CD4-positive, alpha-beta T cell (primary cell): ENCODE results near the gene SAXO1. TPM values are rescaled to one million over a fixed set of nuclear protein-coding genes. Genes with fewer than 3 reads are reported as not detected.

ENCODE experiments used
- ATAC-seq: fragments of 200-7000 bp; cut with Tn5 transposase; one replicate; pipeline ENCODE4 v1.10.0; 2022; ENCODE audit warnings: mild to moderate bottlenecking; ENCODE audit not compliant: poor library complexity
- CTCF ChIA-PET: fragments of 350-600 bp; sonication (Branson Sonifier 250); formaldehyde crosslinking; loops from one replicate; lab custom pipeline; 2021; ENCODE audit warnings: antibody characterized with exemption, inconsistent platforms; lab: Charles Lee
- POLR2A ChIA-PET: fragments of 350-600 bp; sonication (Branson Sonifier 250); formaldehyde crosslinking; loops from one replicate; lab custom pipeline; 2021; ENCODE audit warnings: antibody characterized with exemption, inconsistent platforms; lab: Charles Lee
- DNase-seq, 14 experiments: peaks; one replicate each; pipeline ENCODE4 v3.0.0-alpha.2; 2013 to 2020; ENCODE audit warnings: mixed read lengths in 2 of 14
- H3K27ac ChIP-seq, 2 donors: one replicate each; pipeline versions ENCODE4 v1.5.1 to v1.7.0; 2013; ENCODE audit warnings: low read length in 2 of 2, low read depth in 1 of 2, mild to moderate bottlenecking in 1 of 2
- H3K27me3 ChIP-seq, 2 experiments: 1 replicate in 1 of 2; 2 replicates in 1 of 2; pipeline versions ENCODE4 v1.6.1 to v1.7.0; 2013; ENCODE audit warnings: low read length in 2 of 2, control low read depth in 1 of 2, mild to moderate bottlenecking in 1 of 2, moderate library complexity in 1 of 2; ENCODE audit not compliant: insufficient read depth in 2 of 2, control insufficient read depth in 1 of 2
- H3K36me3 ChIP-seq: one replicate; pipeline ENCODE4 v1.6.1; 2013; ENCODE audit warnings: low read length, control low read depth; ENCODE audit not compliant: insufficient read depth
- H3K4me1 ChIP-seq: one replicate; pipeline ENCODE4 v1.6.1; 2013; ENCODE audit warnings: low read length, control low read depth; ENCODE audit not compliant: insufficient read depth
- H3K4me3 ChIP-seq: one replicate; pipeline ENCODE4 v1.5.1; 2013; ENCODE audit warnings: mild to moderate bottlenecking, low read length, moderate library complexity
- H3K9me3 ChIP-seq, 2 experiments: 1 replicate in 1 of 2; 2 replicates in 1 of 2; pipeline versions ENCODE4 v1.6.1 to v1.7.0; 2013; ENCODE audit warnings: low read length in 2 of 2, mild to moderate bottlenecking in 2 of 2, control low read depth in 1 of 2, moderate library complexity in 1 of 2; ENCODE audit not compliant: control insufficient read depth in 1 of 2, insufficient read depth in 1 of 2
- H3K27ac Mint-ChIP-seq: one replicate; pipeline ENCODE4 v1.8.0; 2020; ENCODE audit warnings: mixed read lengths
- H3K27me3 Mint-ChIP-seq: one replicate; pipeline ENCODE4 v1.8.0; 2021; ENCODE audit warnings: mixed read lengths
- H3K36me3 Mint-ChIP-seq: one replicate; pipeline ENCODE4 v1.8.0; 2021; ENCODE audit warnings: low read depth, mixed read lengths
- H3K4me1 Mint-ChIP-seq: one replicate; pipeline ENCODE4 v1.8.0; 2021; ENCODE audit warnings: low read depth, mixed read lengths
- H3K4me3 Mint-ChIP-seq: one replicate; pipeline ENCODE4 v1.8.0; 2020; ENCODE audit warnings: mild to moderate bottlenecking, mixed read lengths
- H3K9me3 Mint-ChIP-seq: one replicate; pipeline ENCODE4 v1.8.0; 2020; ENCODE audit warnings: mixed read lengths
- intact Hi-C, 2 experiments: fragments of 100-400 bp; cut with DNase I in 1 of 2; cut with micrococcal nuclease in 1 of 2; formaldehyde crosslinking; loops; one replicate each; pipeline versions ENCODE4 v1.15.1 to v1.9.0; 2023 to 2025; cut with DNase I, micrococcal nuclease
- total RNA-seq, 174 experiments: library from RNA in 2 of 174; stranded (reverse) in 2 of 174; gene quantifications; one replicate each; pipeline ENCODE4 v1.2.3 and lab custom pipeline; 2021 to 2026
- TF ChIP-seq, protein P1 (sequence below): fragments of 200-600 bp; IDR thresholded peaks from one replicate; pipeline ENCODE4 v1.8.0; 2022; ENCODE audit warnings: antibody characterized with exemption, mild to moderate bottlenecking

SAXO1 gene
- total RNA-seq, 2 experiments from 2014 or later: 0.19 to 0.34 TPM

DNA sequence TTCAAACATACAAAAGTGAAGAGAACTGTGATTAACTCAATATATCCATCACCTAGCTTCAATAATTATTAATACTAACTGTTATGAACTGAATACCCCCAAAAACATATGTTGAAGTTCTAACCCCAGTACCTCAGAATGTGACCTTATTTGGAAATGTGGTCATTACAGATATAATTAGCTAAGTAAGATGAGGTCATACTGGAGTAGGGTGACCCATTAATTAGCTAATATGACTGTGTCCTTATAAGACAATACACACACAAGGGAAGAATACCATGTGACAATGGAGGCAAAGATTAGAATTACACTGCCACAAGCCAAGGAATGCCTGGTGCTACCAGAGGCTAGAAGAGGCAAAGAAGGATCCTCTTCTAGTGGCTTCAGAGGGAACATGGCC, 24.0 kb upstream of the SAXO1 start:
- Mint-ChIP-seq H3K36me3 (peaks cover 74% of the 10 kb centered on the region), H3K4me1 (peaks cover 11% of the 10 kb centered on the region)
- CTCF ChIA-PET: interaction anchor here (1.1 to 1.2 kb wide), 2 partner anchors 8 to 174 kb away, joined by 3 read pairs; partner anchors contain the start of genes DENND4C and RRAGA

GRCh38 chr9:19050637-19051591, 17.9 kb upstream of the SAXO1 start:
- DNase-seq (peak in 2 of 14 experiments; percentile 12 to 15), ATAC-seq (no peak)
- Mint-ChIP-seq H3K4me1 (peaks cover 50% of the 10 kb centered on the region), H3K27ac (peak overlapping the region; percentile 99), H3K9me3 (no peaks in the 10 kb centered on the region), H3K4me3 (peak overlapping the region; percentile 97), H3K36me3 (peaks cover 43% of the 10 kb centered on the region), H3K27me3 (no peaks in the 10 kb centered on the region)
- ChIA-PET CTCF (interaction anchor here (1.0 to 1.9 kb wide), 3 partner anchors 123 to 414 kb away, joined by 3 to 18 read pairs (median 4); no protein-coding TSS in a partner anchor), POLR2A (interaction anchor here (0.9 to 2.9 kb wide), 8 partner anchors 8 to 329 kb away, joined by 3 to 37 read pairs (median 5); partner anchors contain the start of genes DENND4C and RPS6)
- Histone ChIP-seq H3K9me3 (no peaks in the 10 kb centered on the region), H3K27ac (no peak overlapping the region), H3K4me3 (peak overlapping the region; percentile 94), H3K36me3 (no peaks in the 10 kb centered on the region), H3K4me1 (peaks cover 27% of the 10 kb centered on the region), H3K27me3 (no peaks in the 10 kb centered on the region)
- TF ChIP-seq, protein P1, sequence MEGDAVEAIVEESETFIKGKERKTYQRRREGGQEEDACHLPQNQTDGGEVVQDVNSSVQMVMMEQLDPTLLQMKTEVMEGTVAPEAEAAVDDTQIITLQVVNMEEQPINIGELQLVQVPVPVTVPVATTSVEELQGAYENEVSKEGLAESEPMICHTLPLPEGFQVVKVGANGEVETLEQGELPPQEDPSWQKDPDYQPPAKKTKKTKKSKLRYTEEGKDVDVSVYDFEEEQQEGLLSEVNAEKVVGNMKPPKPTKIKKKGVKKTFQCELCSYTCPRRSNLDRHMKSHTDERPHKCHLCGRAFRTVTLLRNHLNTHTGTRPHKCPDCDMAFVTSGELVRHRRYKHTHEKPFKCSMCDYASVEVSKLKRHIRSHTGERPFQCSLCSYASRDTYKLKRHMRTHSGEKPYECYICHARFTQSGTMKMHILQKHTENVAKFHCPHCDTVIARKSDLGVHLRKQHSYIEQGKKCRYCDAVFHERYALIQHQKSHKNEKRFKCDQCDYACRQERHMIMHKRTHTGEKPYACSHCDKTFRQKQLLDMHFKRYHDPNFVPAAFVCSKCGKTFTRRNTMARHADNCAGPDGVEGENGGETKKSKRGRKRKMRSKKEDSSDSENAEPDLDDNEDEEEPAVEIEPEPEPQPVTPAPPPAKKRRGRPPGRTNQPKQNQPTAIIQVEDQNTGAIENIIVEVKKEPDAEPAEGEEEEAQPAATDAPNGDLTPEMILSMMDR: no peak
- intact Hi-C loops: loop anchor here in 1 of 2 experiments (2.0 kb wide), 1 partner anchor 48 kb away; no protein-coding TSS in a partner anchor

More for the DNA sequence above, 24.0 kb upstream of the SAXO1 start:
- Histone ChIP-seq H3K27ac (no peak overlapping the region), H3K4me1 (no peaks in the 10 kb centered on the region), H3K9me3 (no peaks in the 10 kb centered on the region), H3K36me3 (peaks cover 46% of the 10 kb centered on the region), H3K27me3 (no peaks in the 10 kb centered on the region), H3K4me3 (no peak overlapping the region)
- DNase-seq (no peak), ATAC-seq (no peak)
- intact Hi-C loops: no loop called here
- TF ChIP-seq, protein P1: no peak
- POLR2A ChIA-PET: no interaction called here
- H3K9me3 Mint-ChIP-seq: no peaks in the 10 kb centered on the region
- no peaks in the 10 kb centered on the region for H3K27me3 Mint-ChIP-seq
- H3K4me3 Mint-ChIP-seq: no peak overlapping the region
- H3K27ac Mint-ChIP-seq: no peak overlapping the region

GRCh38 chr9:19049917-19050636, 17.1 kb upstream of the SAXO1 start:
- H3K27me3 Mint-ChIP-seq: no peaks in the 10 kb centered on the region
- H3K9me3 ChIP-seq: no peaks in the 10 kb centered on the region
- peaks cover 36% of the 10 kb centered on the region for H3K36me3 Mint-ChIP-seq
- CTCF ChIA-PET: interaction anchor here (1.0 to 1.9 kb wide), 4 partner anchors 52 to 415 kb away, joined by 3 to 18 read pairs (median 9); no protein-coding TSS in a partner anchor
- H3K36me3 ChIP-seq: no peaks in the 10 kb centered on the region
- no peaks in the 10 kb centered on the region for H3K9me3 Mint-ChIP-seq
- peaks cover 27% of the 10 kb centered on the region for H3K4me1 ChIP-seq
- peak overlapping the region; percentile 99 for H3K27ac Mint-ChIP-seq
- peak overlapping the region; percentile 97 for H3K4me3 Mint-ChIP-seq
- peak; percentile 3 for ATAC-seq
- POLR2A ChIA-PET: interaction anchor here (0.9 to 2.9 kb wide), 10 partner anchors 9 to 330 kb away, joined by 4 to 37 read pairs (median 6); partner anchors contain the start of genes DENND4C and RPS6
- intact Hi-C loops: loop anchor here (1.0 to 10.0 kb wide), 10 partner anchors 49 to 405 kb away; partner anchors contain the start of genes DENND4C (in 2 of the 2), HAUS6 (in 2 of the 2), PLIN2 (in 1 of the 2) and RPS6 (in 1 of the 2)
- peak overlapping the region; percentile 94 for H3K4me3 ChIP-seq
- TF ChIP-seq, protein P1: no peak
- DNase-seq: peak in 5 of 14 experiments; percentile 4 to 40 (median 19)
- peaks cover 50% of the 10 kb centered on the region for H3K4me1 Mint-ChIP-seq
- H3K27ac ChIP-seq: peak overlapping the region; percentile 86 to 93
- no peaks in the 10 kb centered on the region for H3K27me3 ChIP-seq
